Subcutaneous adipose tissue (tissue), 4 donors: ENCODE data around the gene HIBCH. TPM values are rescaled to one million over a fixed set of nuclear protein-coding genes. Genes with fewer than 3 reads are reported as not detected.

Experiments used
- CTCF ChIP-seq: fragments of 450-650 bp; IDR thresholded peaks from one replicate; pipeline ENCODE4 v1.5.1; 2016; ENCODE audit warnings: low read depth, mild to moderate bottlenecking, control low read depth, antibody characterized with exemption, moderate library complexity
- total RNA-seq, 4 donors: library from RNA; depleted of rRNA; stranded (reverse); fragments of >200 nt; gene quantifications; one replicate each; pipeline ENCODE4 v1.1.0, GENCODE V29; 2016

Gene HIBCH
- total RNA-seq, 4 donors from 2014 or later: 24.3 to 31.0 (median 26.5) TPM

DNA sequence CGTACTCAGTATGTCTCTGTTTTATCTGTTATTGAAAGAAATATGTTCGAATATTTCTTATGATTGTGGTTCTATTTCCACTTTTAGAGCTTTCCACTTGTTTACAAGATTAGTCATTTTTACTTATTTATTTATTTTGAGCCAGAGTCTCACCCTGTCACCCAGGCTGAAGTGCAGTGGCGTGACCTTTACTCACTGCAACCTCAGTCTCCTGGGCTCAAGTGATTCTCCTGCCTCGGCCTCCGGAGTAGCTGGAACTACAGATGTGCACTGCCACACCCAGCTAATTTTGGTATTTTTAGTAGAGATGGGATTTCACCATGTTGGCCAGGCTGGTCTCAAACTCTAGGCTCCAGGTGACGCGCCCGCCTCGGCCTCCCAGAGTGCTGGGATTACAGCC lies 53.3 kb downstream of the HIBCH start:
- no peak for TF ChIP-seq CTCF

GRCh38 chr2:190261851-190262250 lies 57.8 kb downstream of the HIBCH start:
- no peak for TF ChIP-seq CTCF

GRCh38 chr2:190256087-190256486 lies 63.5 kb downstream of the HIBCH start:
- no peak for TF ChIP-seq CTCF

DNA sequence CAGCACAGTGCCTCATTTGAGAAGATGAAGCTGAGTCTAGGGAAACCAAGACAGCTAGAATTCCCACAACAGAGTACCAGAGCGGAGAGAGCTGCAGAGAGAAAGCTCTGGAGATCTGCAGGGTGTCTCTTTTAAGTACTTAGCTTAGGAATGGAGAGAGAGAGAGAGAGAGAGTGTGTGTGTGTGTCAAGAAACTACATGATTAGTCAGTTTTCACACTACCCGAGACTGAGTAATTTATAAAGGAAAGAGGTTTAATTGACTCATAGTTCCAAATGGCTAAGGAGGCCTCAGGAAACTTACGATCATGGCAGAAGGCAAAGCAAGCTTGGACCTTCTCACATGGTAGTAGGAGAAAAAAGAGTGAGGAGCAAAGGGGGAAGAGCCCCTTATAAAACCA lies 64.0 kb downstream of the HIBCH start:
- TF ChIP-seq CTCF: no peak

DNA sequence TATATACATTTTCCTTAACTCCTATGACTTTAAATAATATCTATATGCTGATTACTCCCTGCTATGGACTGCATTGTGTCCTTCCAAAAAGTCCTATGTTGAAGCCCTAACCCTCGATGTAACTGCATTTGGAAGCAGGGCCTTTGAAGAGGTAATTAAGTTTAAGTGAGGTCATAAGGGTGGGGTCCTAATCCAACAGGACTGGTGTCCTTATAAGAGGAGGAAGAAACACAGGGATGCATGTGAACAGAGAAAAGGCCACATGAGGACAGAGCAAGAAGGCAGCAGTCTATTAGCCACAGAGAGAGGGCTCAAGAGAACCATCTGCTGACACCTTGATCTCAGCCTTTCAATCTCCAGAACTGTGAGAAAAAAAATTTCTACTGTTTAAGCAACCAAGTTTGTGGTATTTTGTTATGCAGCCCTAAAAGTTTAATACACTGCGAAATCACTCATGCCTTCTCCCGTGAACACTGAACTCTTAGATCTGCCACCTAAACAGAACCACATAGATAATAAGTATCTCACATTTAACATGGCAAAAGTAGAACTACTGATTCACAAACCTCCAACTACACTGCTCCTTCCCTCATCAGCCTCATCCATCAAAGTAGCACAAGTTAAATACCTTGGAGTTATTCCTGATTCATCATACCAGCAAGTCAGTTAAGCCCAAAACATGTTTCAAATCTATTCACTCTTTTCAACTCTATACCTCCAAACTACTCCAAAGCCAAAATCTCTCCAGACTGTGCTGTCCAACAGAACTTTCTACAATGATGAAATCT lies 65.4 kb downstream of the HIBCH start:
- no peak for TF ChIP-seq CTCF

DNA sequence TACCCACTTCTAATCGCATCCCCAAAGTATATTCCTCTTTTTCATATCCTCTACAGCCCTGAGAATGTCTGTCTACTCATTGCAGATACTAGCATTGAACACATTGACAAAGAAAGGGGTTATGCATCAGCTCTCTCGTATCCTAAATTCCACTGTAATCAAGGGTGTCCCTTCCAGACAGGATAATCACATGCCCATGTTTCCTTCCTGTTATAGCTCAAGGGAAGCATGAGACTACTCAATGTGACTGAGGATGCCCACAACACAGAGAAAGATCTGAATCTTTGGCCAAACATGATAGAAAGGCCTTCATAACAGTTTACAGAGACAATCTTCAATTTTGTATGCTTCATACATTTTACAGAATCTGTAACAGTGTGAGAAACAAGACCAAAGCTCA lies 69.2 kb downstream of the HIBCH start:
- no peak for TF ChIP-seq CTCF

GRCh38 chr2:190235551-190236075 lies 84.0 kb downstream of the HIBCH start:
- TF ChIP-seq CTCF: no peak
